Transverse colon (tissue), 4 donors: Measurements from ENCODE around the gene FAM118A. TPM values are rescaled to one million over a fixed set of nuclear protein-coding genes. Genes with fewer than 3 reads are reported as not detected.

Experiments
- DNase-seq: peaks from one replicate; pipeline ENCODE4 v3.0.0-alpha.2; 2019
- H3K27ac ChIP-seq, 4 donors: fragments of 200-600 bp; sonication (generic); 2 replicates each; pipeline ENCODE4 v1.5.1; 2016 to 2018; ENCODE audit warnings: inconsistent platforms in 4 of 4
- H3K27me3 ChIP-seq: fragments of 200-600 bp; sonication (generic); 2 replicates; pipeline ENCODE4 v1.5.1; 2017; ENCODE audit warnings: inconsistent platforms
- H3K36me3 ChIP-seq, 4 donors: fragments of 200-600 bp; sonication (generic); 2 replicates each; pipeline ENCODE4 v1.5.1; 2017 to 2019; ENCODE audit warnings: inconsistent platforms in 4 of 4
- H3K4me1 ChIP-seq, 4 donors: fragments of 200-600 bp; sonication (generic); 2 replicates each; pipeline ENCODE4 v1.5.1; 2017 to 2020; ENCODE audit warnings: inconsistent platforms in 4 of 4
- H3K4me3 ChIP-seq, 4 donors: fragments of 200-600 bp; sonication (generic); 1 replicate in 1 of 4; 2 replicates in 3 of 4; pipeline versions ENCODE4 v1.5.1 to v1.6.1; 2017 to 2019; ENCODE audit warnings: inconsistent platforms in 4 of 4
- H3K9me3 ChIP-seq, 2 donors: fragments of 200-600 bp; sonication (generic); 2 replicates each; pipeline ENCODE4 v1.5.1; 2017 to 2019; ENCODE audit warnings: inconsistent platforms in 2 of 2
- CTCF ChIP-seq, 5 experiments: fragments of 200-600 bp in 3 of 5; fragments of 450-650 bp in 2 of 5; sonication (generic) in 3 of 5; IDR thresholded peaks; 1 replicate in 2 of 5; 2 replicates in 3 of 5; pipeline ENCODE4 v1.5.1; 2016 to 2017; ENCODE audit warnings: antibody characterized with exemption in 5 of 5, inconsistent platforms in 3 of 5, mild to moderate bottlenecking in 2 of 5, moderate library complexity in 1 of 5
- EP300 ChIP-seq: sonication (generic); formaldehyde crosslinking; IDR thresholded peaks from one replicate; pipeline ENCODE4 v1.6.1; 2017; ENCODE audit warnings: antibody characterized with exemption, low read depth
- POLR2A ChIP-seq: fragments of 450-650 bp; IDR thresholded peaks from one replicate; pipeline ENCODE4 v1.6.1; 2016; ENCODE audit warnings: antibody characterized with exemption, mild to moderate bottlenecking, moderate library complexity
- POLR2AphosphoS5 ChIP-seq, 3 donors: sonication (generic); formaldehyde crosslinking; IDR thresholded peaks; one replicate each; pipeline ENCODE4 v1.6.1; 2016; ENCODE audit warnings: antibody characterized with exemption in 3 of 3
- whole genome bisulfite sequencing, 2 donors: methylation state at CpG; one replicate each; pipeline ENCODE4 v1.1.5; 2018; ENCODE audit warnings: low coverage in 1 of 2; 5-methylcytosine and 5-hydroxymethylcytosine counted together
- in situ Hi-C, 4 donors: fragments of 200-750 bp; cut with MboI; loops; one replicate each; pipeline versions ENCODE4 v1.15.0 to v1.15.1; 2017; ENCODE audit warnings: low sequenced_read_pairs in 3 of 4, low pct_ligation_motif_present in 1 of 4, low pct_unique_long_range_greater_than_20kb in 1 of 4
- intact Hi-C: fragments of 100-400 bp; cut with DNase I; formaldehyde crosslinking; loops from one replicate; pipeline ENCODE4 v1.15.1; 2023; ENCODE audit warnings: low total_unique reads
- total RNA-seq, 4 donors: library from RNA; depleted of rRNA; stranded (reverse); fragments of >200 nt; gene quantifications; one replicate each; pipeline ENCODE4 v1.1.0, GENCODE V29; 2016

The FAM118A gene
- total RNA-seq, 4 donors from 2014 or later, result 46.0 to 424 (median 210) TPM

- TF ChIP-seq CTCF (IDR thresholded peaks at IDR 0.05), result peak; percentile 85 to 97 (median 92)
- TF ChIP-seq POLR2AphosphoS5 (IDR thresholded peaks at IDR 0.05), result peak in 2 of 3 donors; percentile 37 to 55
- no peak for TF ChIP-seq EP300
- TF ChIP-seq POLR2A, result peak; percentile 48
- peak; percentile 91 for DNase-seq
- Histone ChIP-seq H3K9me3 (no peaks in the 10 kb centered on the region), H3K36me3 (no peaks in the 10 kb centered on the region), H3K27me3 (peaks cover 5% of the 10 kb centered on the region), H3K27ac (peak overlapping the region; percentile 54 to 64 (median 60)), H3K4me1 (peaks cover 22 to 52% (median 33%) of the 10 kb centered on the region in 4 donors), H3K4me3 (peak overlapping the region; percentile 32 to 74 (median 42))
- intact Hi-C loops (loop anchor here (1.0 kb wide), 1 partner anchor 166 kb away; no protein-coding TSS in a partner anchor), in situ Hi-C loops (loop anchor here (5.0 to 25.0 kb wide), 7 partner anchors 56 to 293 kb away; no protein-coding TSS in a partner anchor)
- 2% methylated on average over 46 of the region's 60 CpGs; no CpG with 5 or more reads in 1 of the 2 donors for WGBS, 2 donors
Measured at GRCh38 chr22:45268958-45269844, 40.5 kb upstream of the FAM118A start.

- DNase-seq, result no peak
- WGBS, 2 donors, result 85 to 90% methylated on average over 2 to 16 of the region's 16 CpGs
- Histone ChIP-seq H3K9me3 (no peaks in the 10 kb centered on the region), H3K4me1 (peaks cover 22 to 52% (median 33%) of the 10 kb centered on the region in 4 donors), H3K27me3 (peaks cover 5% of the 10 kb centered on the region), H3K36me3 (no peaks in the 10 kb centered on the region), H3K4me3 (no peak overlapping the region), H3K27ac (peak overlapping the region in 1 of 4 donors; percentile 86)
- in situ Hi-C loops (loop anchor here in 2 of 4 donors (25.0 kb wide), 2 partner anchors 267 to 292 kb away; no protein-coding TSS in a partner anchor), intact Hi-C loops (no loop called here)
- TF ChIP-seq CTCF (IDR thresholded peaks at IDR 0.05) (no peak), POLR2A (no peak), EP300 (no peak), POLR2AphosphoS5 (IDR thresholded peaks at IDR 0.05) (no peak)
Measured at GRCh38 chr22:45270095-45271020, 39.4 kb upstream of the FAM118A start.

- peaks cover 5% of the 10 kb centered on the region for H3K27me3 ChIP-seq
- H3K4me3 ChIP-seq, result no peak overlapping the region
- H3K4me1 ChIP-seq, result peaks cover 22 to 52% (median 33%) of the 10 kb centered on the region in 4 donors
- DNase-seq, result peak; percentile 52
- WGBS, 2 donors, result 52 to 55% methylated on average over 8 to 13 of the region's 13 CpGs
- peak overlapping the region; percentile 69 to 86 (median 76) for H3K27ac ChIP-seq
- TF ChIP-seq POLR2A, result no peak
- TF ChIP-seq POLR2AphosphoS5 (IDR thresholded peaks at IDR 0.05), result peak in 1 of 3 donors; percentile 39
- intact Hi-C loops (loop anchor here (2.0 kb wide), 1 partner anchor 273 kb away; no protein-coding TSS in a partner anchor), in situ Hi-C loops (loop anchor here in 2 of 4 donors (25.0 kb wide), 2 partner anchors 266 to 291 kb away; no protein-coding TSS in a partner anchor)
- no peaks in the 10 kb centered on the region for H3K9me3 ChIP-seq
- H3K36me3 ChIP-seq, result no peaks in the 10 kb centered on the region
Measured at GRCh38 chr22:45271667-45272201, 38.0 kb upstream of the FAM118A start.

- intact Hi-C loops, result loop anchor here (2.0 kb wide), 1 partner anchor 272 kb away; no protein-coding TSS in a partner anchor
- in situ Hi-C loops, result loop anchor here in 2 of 4 donors (25.0 kb wide), 2 partner anchors 265 to 290 kb away; no protein-coding TSS in a partner anchor
- Histone ChIP-seq H3K9me3 (no peaks in the 10 kb centered on the region), H3K4me1 (peaks cover 22 to 52% (median 33%) of the 10 kb centered on the region in 4 donors), H3K27me3 (peaks cover 5% of the 10 kb centered on the region), H3K27ac (peak overlapping the region; percentile 69 to 86 (median 76)), H3K36me3 (no peaks in the 10 kb centered on the region), H3K4me3 (no peak overlapping the region)
- WGBS, 2 donors, result 89% methylated on average over 7 of the region's 7 CpGs; no CpG with 5 or more reads in 1 of the 2 donors
- no peak for DNase-seq
- TF ChIP-seq POLR2A, result no peak
- no peak for TF ChIP-seq POLR2AphosphoS5 (IDR thresholded peaks at IDR 0.05)
- TF ChIP-seq EP300, result no peak
- no peak for TF ChIP-seq CTCF (IDR thresholded peaks at IDR 0.05)
Measured at GRCh38 chr22:45272498-45272897, 37.2 kb upstream of the FAM118A start.
